Gastroesophageal sphincter (tissue), 3 donors: Measurements from ENCODE around the gene HNRNPM.

ENCODE experiments used
- POLR2A ChIP-seq, 2 donors: fragments of 450-650 bp; IDR thresholded peaks; one replicate each; pipeline ENCODE4 v1.6.1; 2017; ENCODE audit warnings: antibody characterized with exemption in 2 of 2, mild to moderate bottlenecking in 2 of 2, moderate library complexity in 1 of 2
- POLR2AphosphoS5 ChIP-seq: sonication (generic); formaldehyde crosslinking; IDR thresholded peaks from one replicate; pipeline ENCODE4 v1.6.1; 2017; ENCODE audit warnings: antibody characterized with exemption
- TF ChIP-seq, protein P1 (sequence below), 4 experiments: fragments of 200-600 bp in 2 of 4; fragments of 450-650 bp in 2 of 4; sonication (generic) in 1 of 4; IDR thresholded peaks; one replicate each; pipeline ENCODE4 v1.5.1; 2017 to 2019; ENCODE audit warnings: antibody characterized with exemption in 4 of 4, mild to moderate bottlenecking in 2 of 4, moderate library complexity in 2 of 4

DNA sequence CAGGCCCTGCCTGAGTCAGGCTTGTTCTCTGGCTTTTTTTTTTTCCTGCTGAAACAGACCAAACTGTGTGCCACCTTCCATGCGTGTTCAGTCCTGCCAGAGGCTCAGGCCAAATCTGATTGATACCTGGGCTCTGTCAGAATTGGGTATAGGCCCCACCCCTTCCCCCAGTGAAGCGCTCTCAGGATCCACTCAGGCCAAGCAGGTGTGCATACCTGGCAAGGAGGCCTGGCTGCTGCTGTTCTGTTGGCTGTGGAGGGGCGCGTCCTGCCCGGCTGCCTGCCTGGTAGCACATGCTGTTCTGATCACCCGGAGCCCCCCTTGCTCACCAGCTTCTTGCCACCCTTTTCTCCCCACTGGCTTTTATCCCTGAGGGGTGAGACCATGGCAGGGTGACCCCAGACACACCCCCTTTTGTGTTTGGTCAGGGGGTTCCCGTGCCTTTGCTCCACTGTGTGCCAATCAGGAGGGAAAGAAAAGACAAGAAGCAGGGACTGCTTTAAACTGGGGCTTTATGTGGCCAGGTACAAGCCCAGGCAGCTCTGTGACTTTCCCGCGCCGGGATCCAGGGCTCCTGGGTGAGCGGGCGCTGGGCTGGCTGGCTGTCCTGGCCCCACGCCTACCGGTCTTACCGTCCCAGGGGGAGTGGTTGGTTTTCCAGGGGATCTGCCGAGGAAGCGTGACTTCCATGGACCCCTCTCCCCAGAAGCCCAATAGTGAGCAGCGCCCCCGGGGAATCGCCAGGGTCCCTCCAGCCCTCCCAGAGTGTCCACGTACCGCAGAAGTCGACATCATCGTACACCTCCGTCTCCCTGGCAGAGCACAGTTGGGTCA, 45.0 kb downstream of the HNRNPM start:
- no peak for TF ChIP-seq POLR2AphosphoS5
- TF ChIP-seq, protein P1, sequence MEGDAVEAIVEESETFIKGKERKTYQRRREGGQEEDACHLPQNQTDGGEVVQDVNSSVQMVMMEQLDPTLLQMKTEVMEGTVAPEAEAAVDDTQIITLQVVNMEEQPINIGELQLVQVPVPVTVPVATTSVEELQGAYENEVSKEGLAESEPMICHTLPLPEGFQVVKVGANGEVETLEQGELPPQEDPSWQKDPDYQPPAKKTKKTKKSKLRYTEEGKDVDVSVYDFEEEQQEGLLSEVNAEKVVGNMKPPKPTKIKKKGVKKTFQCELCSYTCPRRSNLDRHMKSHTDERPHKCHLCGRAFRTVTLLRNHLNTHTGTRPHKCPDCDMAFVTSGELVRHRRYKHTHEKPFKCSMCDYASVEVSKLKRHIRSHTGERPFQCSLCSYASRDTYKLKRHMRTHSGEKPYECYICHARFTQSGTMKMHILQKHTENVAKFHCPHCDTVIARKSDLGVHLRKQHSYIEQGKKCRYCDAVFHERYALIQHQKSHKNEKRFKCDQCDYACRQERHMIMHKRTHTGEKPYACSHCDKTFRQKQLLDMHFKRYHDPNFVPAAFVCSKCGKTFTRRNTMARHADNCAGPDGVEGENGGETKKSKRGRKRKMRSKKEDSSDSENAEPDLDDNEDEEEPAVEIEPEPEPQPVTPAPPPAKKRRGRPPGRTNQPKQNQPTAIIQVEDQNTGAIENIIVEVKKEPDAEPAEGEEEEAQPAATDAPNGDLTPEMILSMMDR (IDR thresholded peaks at IDR 0.05), result no peak
- no peak for TF ChIP-seq POLR2A (IDR thresholded peaks at IDR 0.05)
